CD4-positive, alpha-beta T cell treated with Interleukin-6 for 4 hours (primary cell): ENCODE measurements around the gene ITGA6.

Experiments
- DNase-seq: peaks from one replicate; pipeline ENCODE4 v3.0.0-alpha.2; 2020; ENCODE audit warnings: mixed read lengths

The ITGA6 gene

GRCh38 chr2:172442072-172442895, 14.9 kb downstream of the ITGA6 start:
- DNase-seq, result peak; percentile 77

GRCh38 chr2:172445851-172446250, 18.5 kb downstream of the ITGA6 start:
- no peak for DNase-seq

DNA sequence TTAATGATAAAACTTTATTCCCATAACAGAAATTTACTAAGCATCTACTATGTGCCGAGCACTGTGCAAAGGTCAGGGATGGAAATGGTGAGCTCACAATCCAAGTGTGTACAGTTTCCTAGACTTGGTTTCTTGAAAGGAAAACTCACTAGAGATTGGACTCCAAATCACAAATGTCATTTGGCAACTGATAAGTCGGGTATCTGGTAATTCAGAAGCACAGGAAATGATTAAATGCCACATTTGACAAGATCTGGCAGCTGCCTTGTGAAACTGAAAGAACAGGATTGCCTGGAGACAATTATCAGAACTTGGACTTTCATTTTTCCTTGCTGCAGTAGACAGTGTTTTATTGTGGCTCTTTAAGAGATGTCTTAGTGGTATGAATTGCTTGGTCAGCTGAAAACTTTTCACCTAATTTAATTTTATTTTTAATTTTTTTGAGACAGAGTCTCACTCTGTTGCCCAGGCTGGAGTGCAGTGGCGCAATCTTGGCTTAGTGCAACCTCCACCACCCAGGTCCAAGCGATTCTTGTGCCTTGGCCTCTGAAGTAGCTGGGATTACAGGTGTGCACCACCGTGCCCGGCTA, 19.2 kb downstream of the ITGA6 start:
- no peak for DNase-seq

GRCh38 chr2:172447811-172448493, 20.6 kb downstream of the ITGA6 start:
- no peak for DNase-seq

DNA sequence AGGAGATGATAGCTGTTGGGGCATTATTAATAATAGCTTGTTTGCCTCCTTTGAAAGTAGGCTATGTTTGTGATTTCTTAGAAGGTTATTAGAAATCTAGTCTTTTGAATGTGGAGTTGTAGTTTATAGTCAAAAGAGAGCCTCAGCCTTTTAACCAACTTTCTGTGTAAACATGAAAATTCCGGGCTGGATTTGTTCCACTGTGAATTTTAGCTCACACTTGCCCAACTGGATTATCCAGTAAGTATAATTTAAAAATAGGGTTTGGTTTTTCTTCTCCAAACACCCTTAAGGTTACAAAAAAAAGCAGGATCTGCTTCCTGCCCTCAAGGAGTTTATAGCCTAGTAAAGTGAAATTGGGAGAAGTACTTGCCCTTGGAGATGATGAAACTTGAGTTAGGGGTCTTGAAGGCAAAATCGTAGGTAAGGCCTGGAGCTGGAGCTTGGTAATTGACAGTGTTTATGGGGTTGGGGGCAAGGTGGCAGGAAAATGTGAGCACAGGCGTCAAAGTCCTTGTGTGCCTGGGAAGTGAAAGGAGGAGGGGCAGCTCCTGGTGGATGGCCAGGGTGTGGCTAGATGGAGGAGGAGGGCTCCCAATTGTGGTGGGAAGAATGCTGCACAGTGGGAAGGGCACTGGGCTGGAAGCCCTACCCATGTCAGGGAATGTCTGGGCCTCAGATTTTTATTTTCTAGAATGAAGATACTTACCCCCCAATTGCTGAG, 21.3 kb downstream of the ITGA6 start:
- no peak for DNase-seq

DNA sequence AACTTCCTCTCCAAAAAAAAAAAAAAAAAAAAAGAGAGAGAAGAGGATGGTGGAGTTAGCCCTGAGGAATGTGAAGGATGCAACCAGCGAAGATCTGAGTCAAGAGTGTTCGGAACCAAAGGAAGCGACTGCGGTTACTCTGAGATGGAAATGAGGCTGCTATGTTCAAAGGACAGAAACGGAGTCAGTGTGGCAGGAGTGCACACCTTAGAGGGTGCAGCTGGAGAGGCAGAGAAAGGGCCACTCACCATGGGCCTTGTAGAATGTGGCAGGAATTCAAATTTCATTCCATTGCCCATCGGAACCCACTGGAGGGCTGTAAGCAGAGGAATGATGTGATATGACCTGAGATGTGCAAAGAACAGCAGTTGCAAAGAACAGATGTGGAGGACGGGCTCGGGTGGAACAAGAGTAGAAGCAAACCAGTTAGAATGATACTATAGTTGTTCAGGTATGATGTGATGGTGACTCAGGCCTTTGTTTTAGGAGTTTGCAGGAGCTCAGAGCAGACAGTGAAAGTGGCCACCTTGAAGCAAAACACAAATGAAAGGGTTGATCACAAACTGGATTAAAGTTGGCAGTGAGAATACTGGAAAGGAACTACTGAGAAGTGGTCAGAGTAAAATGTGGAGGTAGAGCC, 22.6 kb downstream of the ITGA6 start:
- DNase-seq, result no peak

GRCh38 chr2:172451923-172452322, 24.5 kb downstream of the ITGA6 start:
- no peak for DNase-seq

GRCh38 chr2:172452845-172453244, 25.5 kb downstream of the ITGA6 start:
- no peak for DNase-seq

DNA sequence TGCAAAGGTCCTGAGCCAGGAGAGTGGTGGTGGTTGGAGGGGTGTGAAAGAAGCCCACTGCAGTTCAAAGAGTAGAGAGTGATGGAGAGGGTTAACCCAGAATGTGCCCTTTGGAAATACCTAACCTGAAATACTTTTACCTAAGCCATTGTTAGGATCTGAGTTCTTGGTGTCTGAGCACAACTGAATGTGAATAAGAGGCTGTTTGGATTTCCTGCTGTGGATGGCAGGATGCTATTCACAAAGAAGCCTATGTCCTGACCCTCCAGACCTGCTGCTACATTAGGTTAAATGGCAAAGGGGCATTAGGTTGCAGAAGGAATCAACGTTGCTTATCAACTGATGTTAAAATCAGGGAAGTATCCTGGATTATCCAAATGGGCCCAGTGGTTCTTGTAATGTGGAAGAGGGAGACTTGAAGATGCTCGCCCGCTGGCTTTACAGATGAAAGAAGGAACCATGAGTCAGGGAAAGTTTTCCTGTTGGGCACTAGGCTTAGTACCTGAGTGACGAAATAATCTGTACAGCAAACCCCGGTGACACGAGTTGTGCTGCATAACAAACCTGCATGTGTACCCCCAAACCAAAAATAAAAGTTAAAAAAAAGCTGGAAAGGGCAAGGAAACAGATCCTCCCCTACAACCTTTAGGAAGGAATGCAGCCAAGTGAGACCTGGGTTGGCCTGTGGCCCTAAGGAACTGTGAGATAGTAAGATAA, 27.2 kb downstream of the ITGA6 start:
- DNase-seq, result no peak

DNA sequence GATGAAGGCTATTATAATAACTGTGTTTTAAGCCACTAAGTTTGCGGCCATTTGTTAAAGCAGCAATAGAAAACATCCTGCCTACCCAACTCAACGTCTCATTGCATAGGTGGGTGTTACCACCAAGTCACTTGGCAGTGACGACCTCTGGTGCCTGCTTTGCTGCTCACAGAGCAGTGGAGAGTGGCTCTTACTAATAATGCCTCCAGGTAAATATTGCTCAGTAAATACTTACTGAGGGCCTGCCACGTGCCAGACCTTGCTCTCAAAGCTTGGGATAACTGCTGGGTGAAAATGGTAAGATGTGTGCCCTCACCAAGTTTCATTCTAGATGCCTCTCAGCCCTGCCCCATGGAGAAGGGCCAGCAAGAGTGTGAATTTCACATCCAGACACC, 27.7 kb downstream of the ITGA6 start:
- no peak for DNase-seq

GRCh38 chr2:172456002-172456401, 28.6 kb downstream of the ITGA6 start:
- no peak for DNase-seq

- DNase-seq, result no peak
Observed at GRCh38 chr2:172457536-172457935, 30.1 kb downstream of the ITGA6 start.

- DNase-seq, result no peak
Observed at GRCh38 chr2:172458561-172459124, 31.3 kb downstream of the ITGA6 start.

GRCh38 chr2:172460780-172461201, 33.4 kb downstream of the ITGA6 start:
- DNase-seq, result no peak

DNA sequence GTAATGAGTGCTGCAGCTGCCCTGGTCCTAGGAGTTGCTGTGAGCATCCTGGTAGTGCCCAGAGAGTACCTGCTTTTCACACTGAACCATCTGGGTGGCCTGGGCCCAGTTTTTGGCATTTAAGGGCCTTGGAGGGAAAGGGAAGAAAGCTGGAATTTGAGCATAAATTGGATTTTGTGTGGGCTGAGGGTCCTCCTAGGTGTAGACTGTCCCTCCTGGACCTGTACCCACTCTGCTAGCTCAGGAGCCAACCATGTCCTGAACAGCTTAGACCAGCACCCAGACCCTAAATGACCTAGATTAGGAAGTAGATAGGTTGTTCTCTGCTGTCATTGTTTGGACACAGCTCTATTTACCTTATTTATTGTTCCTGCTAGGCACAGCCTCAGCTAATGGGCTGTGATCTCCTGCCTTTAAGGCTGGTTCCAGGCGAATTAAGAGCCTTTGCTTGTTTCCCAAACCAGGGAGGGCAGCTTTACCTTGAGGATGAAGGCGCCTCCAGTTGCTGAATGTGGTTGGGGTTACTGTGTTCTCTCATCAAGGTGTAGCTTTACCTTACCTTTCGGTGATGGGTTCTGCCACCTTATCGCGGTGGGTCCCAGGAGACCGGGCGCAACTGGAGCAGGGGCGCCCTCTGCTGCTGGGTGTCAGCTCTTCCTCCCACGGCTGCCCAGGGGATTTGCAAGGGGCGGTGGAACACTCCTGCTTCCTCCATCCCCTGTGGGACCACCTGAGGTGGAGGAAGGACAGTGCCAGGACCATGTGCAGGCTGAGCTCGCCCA, 34.4 kb downstream of the ITGA6 start:
- DNase-seq, result peak; percentile 87

DNA sequence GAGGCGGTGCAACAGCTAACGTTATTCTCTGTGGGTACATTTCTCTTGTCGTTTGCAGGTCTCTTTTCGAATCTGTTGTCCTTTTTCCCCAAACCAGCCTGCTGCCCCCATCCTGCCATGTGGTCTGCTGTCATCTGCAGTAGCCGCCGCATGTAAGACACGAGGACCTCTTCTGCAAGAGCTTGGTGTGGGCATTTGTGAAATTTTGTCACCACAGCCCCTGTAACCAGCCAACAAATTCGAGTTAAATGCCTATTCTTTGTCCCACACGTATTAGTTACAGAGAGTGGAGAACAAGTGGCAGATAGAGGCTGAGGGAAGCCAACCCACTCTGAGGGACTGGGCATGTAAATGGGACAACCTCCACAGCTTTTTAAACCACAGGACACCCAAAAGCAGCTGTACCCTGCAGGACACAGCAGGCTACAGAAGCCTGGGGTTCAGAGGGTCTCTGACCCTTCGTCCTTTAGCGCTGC, 35.0 kb downstream of the ITGA6 start:
- peak; percentile 35 for DNase-seq

- peak; percentile 62 for DNase-seq
Observed at GRCh38 chr2:172462849-172463381, 35.5 kb downstream of the ITGA6 start.

DNA sequence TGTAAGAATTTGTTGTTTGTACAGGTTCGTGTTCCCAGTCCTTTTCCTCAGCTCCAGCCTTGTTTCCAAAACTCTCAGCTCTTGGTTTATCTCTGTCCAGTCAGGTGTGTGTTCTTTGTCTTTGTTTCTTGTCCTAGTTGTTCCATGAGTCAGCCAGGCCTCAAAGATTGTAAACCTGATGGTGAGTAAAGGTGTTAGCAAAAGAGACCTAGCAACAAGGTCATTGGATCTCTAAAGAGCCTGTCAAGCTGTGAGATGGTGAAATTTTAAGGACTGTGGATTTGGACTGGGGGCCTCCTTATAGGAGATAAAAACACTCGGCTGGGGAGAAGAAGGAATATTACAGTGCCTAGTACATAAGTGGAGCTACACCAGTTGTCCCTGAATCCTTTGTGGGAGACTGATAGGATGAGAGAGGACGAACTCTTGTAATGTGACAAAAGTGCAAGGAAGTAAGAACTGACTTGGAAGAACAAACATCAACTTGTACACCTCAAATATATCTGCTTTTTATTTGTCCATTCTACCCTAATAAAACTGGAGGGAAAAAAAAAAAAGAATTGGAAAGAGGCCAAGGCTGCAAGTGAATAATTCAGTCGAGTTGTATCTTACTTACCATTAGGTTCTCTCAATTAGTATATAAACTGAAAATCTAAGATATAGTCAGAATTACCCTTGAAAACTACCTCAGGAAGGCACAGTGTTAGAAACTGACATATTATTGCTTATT, 37.2 kb downstream of the ITGA6 start:
- DNase-seq, result no peak
